Activated CD4-positive, alpha-beta memory T cell treated with anti-CD3 and anti-CD28 coated beads for 36 hours (primary cell): Measurements from ENCODE around the gene BPTF. TPM values are rescaled to one million over a fixed set of nuclear protein-coding genes. Genes with fewer than 3 reads are reported as not detected.
"Not testable (repeated sequence)": the region's sequence is repeated elsewhere in the genome, so short reads cannot be mapped to it uniquely, and the experiment has no call there.

ENCODE experiments used
- CTCF ChIA-PET: fragments of 350-600 bp; sonication (Branson Sonifier 250); formaldehyde crosslinking; loops from one replicate; lab custom pipeline; 2021; ENCODE audit warnings: antibody characterized with exemption, inconsistent platforms; lab: Charles Lee
- POLR2A ChIA-PET: fragments of 350-600 bp; sonication (Branson Sonifier 250); formaldehyde crosslinking; loops from one replicate; lab custom pipeline; 2021; ENCODE audit warnings: antibody characterized with exemption; lab: Charles Lee
- DNase-seq: peaks from one replicate; pipeline ENCODE4 v3.0.0-alpha.2; 2020
- H3K27ac Mint-ChIP-seq: one replicate; pipeline ENCODE4 v1.8.0; 2021; ENCODE audit warnings: mixed read lengths
- H3K27me3 Mint-ChIP-seq: one replicate; pipeline ENCODE4 v1.8.0; 2021; ENCODE audit warnings: mixed read lengths
- H3K36me3 Mint-ChIP-seq: one replicate; pipeline ENCODE4 v1.8.0; 2021; ENCODE audit warnings: mixed read lengths
- H3K4me1 Mint-ChIP-seq: one replicate; pipeline ENCODE4 v1.8.0; 2021; ENCODE audit warnings: low read depth, mixed read lengths
- H3K4me3 Mint-ChIP-seq: one replicate; pipeline ENCODE4 v1.8.0; 2021; ENCODE audit warnings: mild to moderate bottlenecking, mixed read lengths
- H3K9me3 Mint-ChIP-seq: one replicate; pipeline ENCODE4 v1.8.0; 2021; ENCODE audit warnings: mixed read lengths
- intact Hi-C: fragments of 100-400 bp; cut with micrococcal nuclease; formaldehyde crosslinking; loops from one replicate; pipeline ENCODE4 v1.15.1; 2023
- total RNA-seq, 2 experiments: library from RNA; stranded (reverse); gene quantifications; one replicate each; pipeline ENCODE4 v1.2.3, GENCODE V29; 2021

BPTF gene
- total RNA-seq, 2 experiments from 2014 or later, result 67.6 to 71.4 TPM

- H3K4me1 Mint-ChIP-seq, result peaks cover 25% of the 10 kb centered on the region
- intact Hi-C loops, result loop anchor here (1.0 to 5.0 kb wide), 2 partner anchors 84 to 85 kb away; partner anchors contain the start of genes BPTF and C17orf58
- ChIA-PET POLR2A (no interaction called here), CTCF (interaction anchor here (0.6 kb wide), 2 partner anchors 61 to 72 kb away, joined by 3 to 4 read pairs; no protein-coding TSS in a partner anchor)
- H3K4me3 Mint-ChIP-seq, result peak overlapping the region; percentile 3
- no peaks in the 10 kb centered on the region for H3K9me3 Mint-ChIP-seq
- H3K36me3 Mint-ChIP-seq, result peaks cover 37% of the 10 kb centered on the region
- H3K27ac Mint-ChIP-seq, result peak overlapping the region; percentile 79
- no peaks in the 10 kb centered on the region for H3K27me3 Mint-ChIP-seq
- no peak for DNase-seq
Measured at GRCh38 chr17:67911059-67911782, 85.9 kb downstream of the BPTF start.

- POLR2A ChIA-PET, result no interaction called here
- Mint-ChIP-seq H3K9me3 (no peaks in the 10 kb centered on the region), H3K27me3 (no peaks in the 10 kb centered on the region), H3K4me1 (peaks cover 25% of the 10 kb centered on the region), H3K4me3 (no peak overlapping the region), H3K27ac (no peak overlapping the region), H3K36me3 (peaks cover 34% of the 10 kb centered on the region)
- CTCF ChIA-PET, result interaction anchor here (1.1 kb wide), 1 partner anchor 21 kb away, joined by 3 read pairs; no protein-coding TSS in a partner anchor
- intact Hi-C loops, result loop anchor here (5.0 kb wide), 1 partner anchor 85 kb away; the partner anchor contains the start of gene BPTF
- DNase-seq, result no peak
Measured at GRCh38 chr17:67912088-67912487, 86.8 kb downstream of the BPTF start.

GRCh38 chr17:67912656-67913055, 87.4 kb downstream of the BPTF start:
- POLR2A ChIA-PET, result no interaction called here

GRCh38 chr17:67920212-67920611, 94.9 kb downstream of the BPTF start:
- POLR2A ChIA-PET, result no interaction called here
- Mint-ChIP-seq H3K9me3 (no peaks in the 10 kb centered on the region), H3K36me3 (peaks cover 10% of the 10 kb centered on the region), H3K27me3 (no peaks in the 10 kb centered on the region), H3K4me1 (peaks cover under 1% of the 10 kb centered on the region), H3K27ac (no peak overlapping the region), H3K4me3 (no peak overlapping the region)
- CTCF ChIA-PET, result no interaction called here
- intact Hi-C loops, result no loop called here
- no peak for DNase-seq

More at GRCh38 chr17:67912656-67913055, 87.4 kb downstream of the BPTF start:
- no peaks in the 10 kb centered on the region for H3K27me3 Mint-ChIP-seq
- H3K9me3 Mint-ChIP-seq, result no peaks in the 10 kb centered on the region
- intact Hi-C loops, result loop anchor here (5.0 kb wide), 1 partner anchor 85 kb away; the partner anchor contains the start of gene BPTF
- peaks cover 25% of the 10 kb centered on the region for H3K4me1 Mint-ChIP-seq
- H3K36me3 Mint-ChIP-seq, result peaks cover 32% of the 10 kb centered on the region
- CTCF ChIA-PET, result interaction anchor here (1.1 kb wide), 1 partner anchor 20 kb away, joined by 3 read pairs; no protein-coding TSS in a partner anchor
- H3K4me3 Mint-ChIP-seq, result no peak overlapping the region
- peak; percentile 37 for DNase-seq
- peak overlapping the region; percentile 18 for H3K27ac Mint-ChIP-seq

GRCh38 chr17:67922503-67922902, 97.2 kb downstream of the BPTF start:
- Mint-ChIP-seq H3K27me3 (no peaks in the 10 kb centered on the region), H3K9me3 (no peaks in the 10 kb centered on the region), H3K36me3 (peaks cover 15% of the 10 kb centered on the region), H3K4me3 (no peak overlapping the region), H3K4me1 (no peaks in the 10 kb centered on the region), H3K27ac (no peak overlapping the region)
- DNase-seq, result no peak
- ChIA-PET CTCF (no interaction called here), POLR2A (interaction anchor here (0.6 kb wide), 1 partner anchor 22 kb away, joined by 4 read pairs; no protein-coding TSS in a partner anchor)
- intact Hi-C loops, result no loop called here

- H3K4me1 Mint-ChIP-seq, DNase-seq, H3K27ac Mint-ChIP-seq, intact Hi-C loops, H3K27me3 Mint-ChIP-seq, H3K4me3 Mint-ChIP-seq, POLR2A ChIA-PET, H3K9me3 Mint-ChIP-seq, CTCF ChIA-PET: not testable (repeated sequence)
- peaks cover 22% of the 10 kb centered on the region for H3K36me3 Mint-ChIP-seq
Measured at GRCh38 chr17:67928842-67929241, 103.5 kb downstream of the BPTF start.

GRCh38 chr17:67931227-67931626, 105.9 kb downstream of the BPTF start:
- H3K36me3 Mint-ChIP-seq, result peaks cover 20% of the 10 kb centered on the region
- POLR2A ChIA-PET, result no interaction called here
- H3K27ac Mint-ChIP-seq, result no peak overlapping the region
- CTCF ChIA-PET, result no interaction called here
- H3K27me3 Mint-ChIP-seq, result no peaks in the 10 kb centered on the region
- DNase-seq, result no peak
- no peaks in the 10 kb centered on the region for H3K9me3 Mint-ChIP-seq
- intact Hi-C loops, result no loop called here
- no peak overlapping the region for H3K4me3 Mint-ChIP-seq
- no peaks in the 10 kb centered on the region for H3K4me1 Mint-ChIP-seq

- ChIA-PET POLR2A (no interaction called here), CTCF (interaction anchor here (0.5 to 1.6 kb wide), 9 partner anchors 15 to 523 kb away, joined by 3 to 6 read pairs (median 3); no protein-coding TSS in a partner anchor)
- Mint-ChIP-seq H3K4me1 (no peaks in the 10 kb centered on the region), H3K27me3 (no peaks in the 10 kb centered on the region), H3K27ac (no peak overlapping the region), H3K36me3 (peaks cover 32% of the 10 kb centered on the region), H3K4me3 (no peak overlapping the region), H3K9me3 (no peaks in the 10 kb centered on the region)
- intact Hi-C loops, result no loop called here
- DNase-seq, result no peak
Measured at GRCh38 chr17:67942810-67943209, 117.5 kb downstream of the BPTF start.

GRCh38 chr17:67944035-67944434, 118.7 kb downstream of the BPTF start:
- CTCF ChIA-PET, result interaction anchor here (1.2 to 1.6 kb wide), 2 partner anchors 66 to 75 kb away, joined by 3 to 4 read pairs; no protein-coding TSS in a partner anchor
- H3K36me3 Mint-ChIP-seq, result peaks cover 36% of the 10 kb centered on the region
- intact Hi-C loops, result no loop called here
- no peak overlapping the region for H3K4me3 Mint-ChIP-seq
- POLR2A ChIA-PET, result interaction anchor here (0.5 kb wide), 1 partner anchor 22 kb away, joined by 4 read pairs; no protein-coding TSS in a partner anchor
- H3K9me3 Mint-ChIP-seq, result no peaks in the 10 kb centered on the region
- H3K27ac Mint-ChIP-seq, result no peak overlapping the region
- no peaks in the 10 kb centered on the region for H3K4me1 Mint-ChIP-seq
- H3K27me3 Mint-ChIP-seq, result no peaks in the 10 kb centered on the region
- no peak for DNase-seq

- no peak for DNase-seq
- Mint-ChIP-seq H3K27ac (no peak overlapping the region), H3K9me3 (no peaks in the 10 kb centered on the region), H3K27me3 (no peaks in the 10 kb centered on the region), H3K4me1 (no peaks in the 10 kb centered on the region), H3K4me3 (no peak overlapping the region), H3K36me3 (peaks cover 31% of the 10 kb centered on the region)
- ChIA-PET CTCF (no interaction called here), POLR2A (no interaction called here)
- intact Hi-C loops, result no loop called here
Measured at GRCh38 chr17:67946513-67946912, 121.2 kb downstream of the BPTF start.

- H3K27ac Mint-ChIP-seq, result no peak overlapping the region
- DNase-seq, result no peak
- H3K4me3 Mint-ChIP-seq, result no peak overlapping the region
- no peaks in the 10 kb centered on the region for H3K27me3 Mint-ChIP-seq
- no peaks in the 10 kb centered on the region for H3K9me3 Mint-ChIP-seq
- ChIA-PET POLR2A (no interaction called here), CTCF (no interaction called here)
- no peaks in the 10 kb centered on the region for H3K4me1 Mint-ChIP-seq
- intact Hi-C loops, result no loop called here
- peaks cover 26% of the 10 kb centered on the region for H3K36me3 Mint-ChIP-seq
Measured at GRCh38 chr17:67947325-67947813, 122.1 kb downstream of the BPTF start.

- Mint-ChIP-seq H3K27ac (no peak overlapping the region), H3K4me3 (no peak overlapping the region), H3K9me3 (no peaks in the 10 kb centered on the region), H3K27me3 (no peaks in the 10 kb centered on the region), H3K4me1 (no peaks in the 10 kb centered on the region), H3K36me3 (peaks cover 19% of the 10 kb centered on the region)
- ChIA-PET CTCF (no interaction called here), POLR2A (no interaction called here)
- intact Hi-C loops, result loop anchor here (1.0 kb wide), 1 partner anchor 23 kb away; no protein-coding TSS in a partner anchor
- DNase-seq, result no peak
Measured at GRCh38 chr17:67950945-67951344, 125.6 kb downstream of the BPTF start.
